ENCODE measurements around the gene BAMBI.

DNA sequence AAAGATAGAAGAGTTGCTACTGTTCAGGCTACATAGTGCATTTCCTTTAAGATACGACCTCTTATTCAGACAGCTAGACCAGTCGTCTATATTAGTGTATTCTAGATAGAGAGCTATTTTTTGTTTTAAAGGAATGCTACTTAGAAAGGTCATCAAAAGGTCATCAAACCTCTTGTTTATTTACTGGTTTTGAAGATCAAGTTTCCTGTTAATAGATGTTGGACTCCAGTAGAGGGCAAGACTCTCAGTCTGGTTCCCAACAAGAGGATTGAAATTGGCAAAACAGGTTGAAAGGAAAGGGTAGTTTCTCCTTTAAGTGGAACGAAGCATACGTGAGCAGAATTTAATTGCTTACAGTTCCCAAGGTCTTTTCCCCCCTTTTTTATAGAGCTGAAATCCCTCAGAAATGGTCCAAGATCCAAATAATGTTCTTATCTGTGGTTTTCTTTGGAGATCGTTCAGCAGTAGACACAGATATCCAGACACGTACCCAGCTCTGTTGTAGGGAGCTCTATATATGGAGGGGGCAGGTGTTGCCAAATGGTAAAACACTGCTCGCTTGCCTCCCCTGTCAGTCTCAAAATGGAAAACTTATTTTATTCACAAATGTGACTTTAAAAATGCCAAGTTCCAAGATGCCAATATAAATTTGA, 37.2 kb downstream of the BAMBI start:
- TF ChIP-seq, protein P1, sequence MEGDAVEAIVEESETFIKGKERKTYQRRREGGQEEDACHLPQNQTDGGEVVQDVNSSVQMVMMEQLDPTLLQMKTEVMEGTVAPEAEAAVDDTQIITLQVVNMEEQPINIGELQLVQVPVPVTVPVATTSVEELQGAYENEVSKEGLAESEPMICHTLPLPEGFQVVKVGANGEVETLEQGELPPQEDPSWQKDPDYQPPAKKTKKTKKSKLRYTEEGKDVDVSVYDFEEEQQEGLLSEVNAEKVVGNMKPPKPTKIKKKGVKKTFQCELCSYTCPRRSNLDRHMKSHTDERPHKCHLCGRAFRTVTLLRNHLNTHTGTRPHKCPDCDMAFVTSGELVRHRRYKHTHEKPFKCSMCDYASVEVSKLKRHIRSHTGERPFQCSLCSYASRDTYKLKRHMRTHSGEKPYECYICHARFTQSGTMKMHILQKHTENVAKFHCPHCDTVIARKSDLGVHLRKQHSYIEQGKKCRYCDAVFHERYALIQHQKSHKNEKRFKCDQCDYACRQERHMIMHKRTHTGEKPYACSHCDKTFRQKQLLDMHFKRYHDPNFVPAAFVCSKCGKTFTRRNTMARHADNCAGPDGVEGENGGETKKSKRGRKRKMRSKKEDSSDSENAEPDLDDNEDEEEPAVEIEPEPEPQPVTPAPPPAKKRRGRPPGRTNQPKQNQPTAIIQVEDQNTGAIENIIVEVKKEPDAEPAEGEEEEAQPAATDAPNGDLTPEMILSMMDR (IDR thresholded peaks at IDR 0.05) = no peak
- TF ChIP-seq POLR2A (IDR thresholded peaks at IDR 0.05) = no peak
